AG10803 (cell line): Measurements from ENCODE around the gene SHMT1.
A peak's percentile ranks its signal among the peaks of the same experiment; 100 is the strongest.
"Not testable (repeated sequence)": the region's sequence is repeated elsewhere in the genome, so short reads cannot be mapped to it uniquely, and the experiment has no call there.

Experiments
- DNase-seq: peaks from one replicate; pipeline ENCODE4 v3.0.0; 2010; ENCODE audit warnings: low read depth
- H3K4me3 ChIP-seq: 2 replicates; pipeline ENCODE4 v1.5.1; 2011; ENCODE audit warnings: mild to moderate bottlenecking, low read length, control low read depth
- TF ChIP-seq, protein P1 (sequence below): conservative IDR thresholded peaks from 2 replicates; pipeline ENCODE4 v1.5.1; 2011; ENCODE audit warnings: mild to moderate bottlenecking, low read length, control low read depth, inconsistent platforms

Gene SHMT1

DNA sequence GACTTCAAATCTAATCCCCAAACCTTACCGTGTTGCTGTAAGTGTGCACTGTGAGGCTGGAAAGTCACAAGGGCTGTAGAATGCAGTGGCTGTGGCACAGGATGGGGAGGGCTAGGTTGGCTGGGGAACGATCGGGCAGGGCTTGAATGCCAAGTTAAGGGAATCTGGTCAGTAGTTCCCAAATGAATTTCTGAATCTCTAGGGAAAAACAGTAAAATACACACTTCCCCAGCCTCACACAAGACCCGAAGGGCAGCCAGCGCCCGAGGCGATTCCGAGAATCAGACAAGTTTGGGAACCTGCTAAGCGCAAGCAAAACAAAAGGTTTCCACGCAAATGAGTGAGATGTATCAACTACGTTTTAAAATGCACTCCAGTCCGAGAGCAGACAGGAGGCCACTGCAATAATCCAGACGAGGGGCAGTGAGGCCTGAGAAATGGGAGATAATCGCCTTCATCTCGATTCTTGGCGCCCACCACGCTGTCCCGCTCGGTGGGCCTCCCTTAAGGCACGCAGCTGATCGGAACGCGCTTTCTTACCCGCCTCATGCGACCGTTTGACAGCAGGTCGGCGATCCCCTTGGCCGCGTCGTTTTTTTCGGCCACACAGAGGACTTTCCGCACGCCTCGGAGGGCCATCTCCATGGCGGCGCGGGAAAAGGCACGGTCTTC, 49.2 kb downstream of the SHMT1 start:
- TF ChIP-seq, protein P1, sequence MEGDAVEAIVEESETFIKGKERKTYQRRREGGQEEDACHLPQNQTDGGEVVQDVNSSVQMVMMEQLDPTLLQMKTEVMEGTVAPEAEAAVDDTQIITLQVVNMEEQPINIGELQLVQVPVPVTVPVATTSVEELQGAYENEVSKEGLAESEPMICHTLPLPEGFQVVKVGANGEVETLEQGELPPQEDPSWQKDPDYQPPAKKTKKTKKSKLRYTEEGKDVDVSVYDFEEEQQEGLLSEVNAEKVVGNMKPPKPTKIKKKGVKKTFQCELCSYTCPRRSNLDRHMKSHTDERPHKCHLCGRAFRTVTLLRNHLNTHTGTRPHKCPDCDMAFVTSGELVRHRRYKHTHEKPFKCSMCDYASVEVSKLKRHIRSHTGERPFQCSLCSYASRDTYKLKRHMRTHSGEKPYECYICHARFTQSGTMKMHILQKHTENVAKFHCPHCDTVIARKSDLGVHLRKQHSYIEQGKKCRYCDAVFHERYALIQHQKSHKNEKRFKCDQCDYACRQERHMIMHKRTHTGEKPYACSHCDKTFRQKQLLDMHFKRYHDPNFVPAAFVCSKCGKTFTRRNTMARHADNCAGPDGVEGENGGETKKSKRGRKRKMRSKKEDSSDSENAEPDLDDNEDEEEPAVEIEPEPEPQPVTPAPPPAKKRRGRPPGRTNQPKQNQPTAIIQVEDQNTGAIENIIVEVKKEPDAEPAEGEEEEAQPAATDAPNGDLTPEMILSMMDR: no peak
- DNase-seq: no peak
- peak overlapping the region; percentile 95 for H3K4me3 ChIP-seq

DNA sequence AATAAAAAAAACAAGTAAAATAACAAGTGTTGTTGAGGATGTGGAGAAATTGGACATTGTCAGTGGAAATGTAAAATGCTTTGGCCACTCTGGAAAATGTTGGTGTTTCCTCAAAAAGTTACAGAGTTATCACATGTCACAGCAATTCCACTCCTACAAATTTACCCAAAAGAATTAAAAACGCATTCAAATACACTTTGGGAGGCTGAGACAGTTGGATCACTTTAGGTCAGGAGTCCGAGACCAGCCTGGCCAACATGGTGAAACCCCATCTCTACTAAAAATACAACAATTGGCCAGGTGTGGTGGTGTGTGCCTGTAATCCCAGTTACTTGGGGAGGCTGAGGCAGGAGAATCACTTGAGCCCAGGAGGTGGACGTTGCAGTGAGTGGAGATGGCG, 54.1 kb downstream of the SHMT1 start:
- no peak for DNase-seq
- TF ChIP-seq, protein P1: no peak
- no peak overlapping the region for H3K4me3 ChIP-seq

DNA sequence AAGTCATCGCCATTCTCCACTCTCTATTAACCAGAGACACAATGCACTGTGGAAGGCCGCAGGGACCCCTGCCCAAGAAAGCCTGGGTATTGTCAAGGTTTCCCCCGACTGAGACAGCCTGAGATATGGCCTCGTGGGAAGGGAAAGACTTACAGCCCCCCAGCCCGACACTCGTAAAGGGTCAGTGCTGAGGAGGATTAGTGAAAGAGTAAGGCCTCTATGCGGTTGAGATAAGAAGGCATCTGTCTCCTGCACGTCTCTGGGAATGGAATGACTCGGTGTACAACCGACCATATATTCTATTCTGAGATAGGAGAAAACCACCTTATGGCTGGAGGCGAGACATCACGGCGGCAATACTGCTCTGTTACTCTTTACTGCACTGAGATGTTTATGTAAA, 60.1 kb downstream of the SHMT1 start:
- DNase-seq: not testable (repeated sequence)

DNA sequence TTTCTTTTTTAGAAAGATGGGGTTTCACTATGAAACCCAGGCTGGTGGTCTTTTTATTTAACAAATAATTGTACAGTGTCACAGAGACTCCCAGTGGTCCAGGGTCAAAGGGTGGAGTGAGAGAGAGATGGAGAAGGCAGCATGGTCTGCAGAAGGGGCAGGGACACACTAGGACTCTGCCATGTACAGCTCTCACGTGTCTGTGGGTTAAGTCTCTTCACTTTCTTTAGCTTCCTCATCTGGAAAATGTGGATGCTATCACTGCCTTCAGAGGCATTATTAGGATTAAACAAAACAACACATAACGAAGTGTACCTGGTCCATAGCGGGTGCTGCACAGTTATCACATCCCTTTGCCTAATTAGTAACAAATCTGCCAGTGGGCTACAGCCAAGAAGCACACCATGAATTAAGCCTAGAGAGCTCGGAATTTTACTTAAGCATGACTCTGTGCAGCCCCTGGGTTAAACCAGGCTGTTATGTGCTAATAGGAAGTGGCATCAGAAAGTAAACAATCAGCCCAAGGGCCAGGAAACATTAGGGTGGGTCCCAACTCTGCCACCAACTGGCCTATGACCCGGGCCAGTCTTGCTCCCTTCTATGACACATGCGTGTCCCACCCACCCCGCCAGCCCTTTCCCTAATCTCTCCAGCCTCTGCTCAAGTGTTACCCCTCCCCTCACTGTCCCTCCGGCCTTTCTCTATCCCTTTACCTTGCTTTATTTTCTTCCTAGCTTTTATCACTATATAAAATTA, 62.4 kb downstream of the SHMT1 start:
- TF ChIP-seq, protein P1: no peak
- H3K4me3 ChIP-seq: no peak overlapping the region
- no peak for DNase-seq

More for the DNA sequence above, 60.1 kb downstream of the SHMT1 start:
- H3K4me3 ChIP-seq: not testable (repeated sequence)

DNA sequence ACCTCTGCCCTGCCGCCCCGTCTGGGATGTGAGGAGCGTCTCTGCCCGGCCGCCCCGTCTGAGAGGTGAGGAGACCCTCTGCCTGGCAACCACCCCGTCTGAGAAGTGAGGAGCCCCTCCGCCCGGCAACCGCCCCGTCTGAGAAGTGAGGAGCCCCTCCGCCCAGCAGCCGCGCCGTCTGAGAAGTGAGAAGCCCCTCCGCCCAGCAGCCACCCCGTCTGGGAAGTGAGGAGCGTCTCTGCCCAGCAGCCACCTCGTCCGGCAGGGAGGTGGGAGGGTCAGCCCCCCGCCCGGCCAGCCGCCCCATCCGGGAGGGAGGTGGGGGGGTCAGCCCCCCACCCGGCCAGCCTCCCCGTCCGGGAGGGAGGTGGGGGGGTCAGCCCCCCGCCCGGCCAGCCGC, 65.3 kb downstream of the SHMT1 start:
- DNase-seq, H3K4me3 ChIP-seq: not testable (repeated sequence)

DNA sequence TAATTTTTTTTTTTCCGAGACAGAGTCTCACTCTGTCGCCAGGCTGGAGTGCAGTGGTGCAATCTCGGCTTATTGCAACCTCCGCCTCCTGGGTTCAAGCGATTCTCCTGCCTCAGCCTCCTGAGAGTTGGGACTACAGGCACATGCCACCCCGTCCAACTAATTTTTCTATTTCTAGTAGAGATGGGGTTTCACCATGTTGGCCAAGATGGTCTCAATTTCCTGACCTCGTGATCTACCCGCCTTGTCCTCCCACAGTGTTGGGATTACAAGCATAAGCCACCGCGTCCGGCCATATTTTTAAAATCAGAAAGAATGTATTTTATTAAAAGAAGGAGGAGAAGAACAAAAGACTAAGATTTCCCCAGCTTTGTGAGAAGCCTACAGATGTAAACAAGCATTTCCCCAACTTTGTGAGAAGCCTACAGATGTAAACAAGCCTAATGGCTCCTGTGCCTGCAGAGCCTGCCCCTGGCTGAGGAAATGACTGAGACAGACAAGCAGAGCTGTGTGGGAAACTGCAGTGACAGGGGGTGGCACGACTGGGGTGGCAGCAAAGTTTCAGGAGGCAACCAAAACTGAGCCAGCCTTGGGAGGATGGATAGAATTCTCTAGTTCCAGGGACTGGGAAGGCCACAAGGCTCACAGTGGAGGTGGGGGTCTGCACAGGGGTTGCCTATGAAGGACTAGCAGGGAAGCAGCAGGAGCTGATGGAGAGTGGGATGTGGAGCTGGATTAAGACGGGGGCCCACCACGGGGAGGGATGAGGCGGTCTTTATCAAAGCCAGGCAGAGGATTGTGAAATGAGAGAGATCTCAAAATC, 71.4 kb downstream of the SHMT1 start:
- TF ChIP-seq, protein P1: no peak
- no peak for DNase-seq
- H3K4me3 ChIP-seq: no peak overlapping the region

DNA sequence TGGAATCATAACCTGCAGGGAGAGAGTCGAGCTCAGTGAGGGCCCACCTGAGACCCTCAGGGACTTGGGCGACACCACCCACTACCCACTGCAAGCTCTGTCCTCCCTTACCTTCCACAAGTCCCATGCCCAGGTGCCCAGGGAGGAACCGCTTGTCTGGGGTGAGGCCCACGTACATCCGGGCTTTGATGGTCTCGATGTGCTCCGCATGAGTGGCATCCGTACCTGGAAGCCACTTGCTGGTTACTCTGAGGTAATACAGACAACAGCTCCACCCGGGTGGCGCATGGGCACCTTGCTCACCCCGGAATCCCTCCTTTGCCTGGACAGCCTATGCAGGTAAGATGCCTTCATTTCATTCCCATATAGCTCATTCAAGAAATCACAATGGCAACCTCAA, 78.1 kb downstream of the SHMT1 start:
- TF ChIP-seq, protein P1: no peak
- no peak overlapping the region for H3K4me3 ChIP-seq
- no peak for DNase-seq
